Keratinocyte (primary cell): ENCODE data around the gene AVL9. TPM values are rescaled to one million over a fixed set of nuclear protein-coding genes. Genes with fewer than 3 reads are reported as not detected.

ENCODE experiments used
- DNase-seq: peaks from one replicate; pipeline ENCODE4 v3.0.0-alpha.2; 2011; ENCODE audit warnings: low read depth, missing footprints, low spot score
- FAIRE-seq: peaks from 2 replicates; lab custom pipeline; 2011; peaks lifted over from hg19 to GRCh38; lab: Jason Lieb, UNC
- H2AFZ ChIP-seq: 2 replicates; pipeline ENCODE4 v1.6.0; 2012; ENCODE audit warnings: low read length, control low read depth, inconsistent platforms; ENCODE audit not compliant: control insufficient read depth
- H3K27ac ChIP-seq: 2 replicates; pipeline ENCODE4 v1.5.1; 2011; ENCODE audit warnings: low read length; ENCODE audit not compliant: control insufficient read depth, insufficient read depth
- H3K27me3 ChIP-seq: 3 replicates; pipeline ENCODE4 v1.6.0; 2011; ENCODE audit warnings: low read length; ENCODE audit not compliant: control insufficient read depth, insufficient read depth; ENCODE audit errors: extremely low read depth
- H3K36me3 ChIP-seq, 2 experiments: 2 replicates in 1 of 2; 3 replicates in 1 of 2; pipeline ENCODE4 v1.5.1; 2011; ENCODE audit warnings: low read length in 2 of 2, mild to moderate bottlenecking in 1 of 2; ENCODE audit not compliant: control insufficient read depth in 2 of 2, insufficient read depth in 2 of 2; ENCODE audit errors: extremely low read depth in 1 of 2
- H3K4me1 ChIP-seq: 3 replicates; pipeline ENCODE4 v1.5.1; 2011; ENCODE audit warnings: low read length; ENCODE audit not compliant: control insufficient read depth, insufficient read depth; ENCODE audit errors: extremely low read depth
- H3K4me2 ChIP-seq: 3 replicates; pipeline ENCODE4 v1.6.0; 2011; ENCODE audit warnings: low read depth, low read length; ENCODE audit not compliant: control insufficient read depth, insufficient read depth; ENCODE audit errors: extremely low read depth
- H3K4me3 ChIP-seq, 3 experiments: fragments of 200-600 bp in 1 of 3; sonication (generic) in 1 of 3; 2 replicates in 2 of 3; 3 replicates in 1 of 3; pipeline ENCODE4 v1.5.1; 2011 to 2016; ENCODE audit warnings: low read length in 3 of 3, mild to moderate bottlenecking in 3 of 3, control low read depth in 2 of 3, inconsistent platforms in 1 of 3, low read depth in 1 of 3, mixed read lengths in 1 of 3, mixed run types in 1 of 3, moderate library complexity in 1 of 3; ENCODE audit not compliant: control insufficient read depth in 2 of 3, insufficient read depth in 2 of 3; ENCODE audit errors: extremely low read depth in 1 of 3
- H3K79me2 ChIP-seq: 2 replicates; pipeline ENCODE4 v1.6.0; 2012; ENCODE audit warnings: low read length; ENCODE audit not compliant: control insufficient read depth, insufficient read depth
- H3K9ac ChIP-seq: 3 replicates; pipeline ENCODE4 v1.6.0; 2011; ENCODE audit warnings: low read length; ENCODE audit not compliant: control insufficient read depth, insufficient read depth; ENCODE audit errors: extremely low read depth
- H3K9me1 ChIP-seq: 3 replicates; pipeline ENCODE4 v1.6.0; 2011; ENCODE audit warnings: low read length; ENCODE audit not compliant: control insufficient read depth, insufficient read depth; ENCODE audit errors: extremely low read depth
- H3K9me3 ChIP-seq: 2 replicates; pipeline ENCODE4 v1.5.1; 2012; ENCODE audit warnings: low read depth, low read length; ENCODE audit not compliant: control insufficient read depth
- H4K20me1 ChIP-seq: 3 replicates; pipeline ENCODE4 v1.6.0; 2011; ENCODE audit warnings: low read length; ENCODE audit not compliant: control insufficient read depth, insufficient read depth; ENCODE audit errors: extremely low read depth
- EZH2 ChIP-seq: IDR thresholded peaks from one replicate; pipeline ENCODE4 v1.6.1; 2012; ENCODE audit warnings: inconsistent platforms, mild to moderate bottlenecking, low read length, moderate library complexity
- dilution Hi-C: fragments of 300-500 bp; cut with MboI; formaldehyde crosslinking; loops from one replicate; pipeline ENCODE4 v1.7.0; 2020; ENCODE audit warnings: low sequenced_read_pairs; ENCODE audit not compliant: extremely low pct_ligation_motif_present
- polyA plus RNA-seq, 5 experiments: library from polyadenylated mRNA; depleted of rRNA in 3 of 5; stranded (reverse) in 3 of 5; stranded (forward) in 1 of 5; unstranded in 1 of 5; fragments of >200 nt; gene quantifications; 1 replicate in 1 of 5; 2 replicates in 3 of 5; 3 replicates in 1 of 5; pipeline versions ENCODE4 v1.2.1 to v1.2.3, GENCODE V29; 2011 to 2012; ENCODE audit warnings: missing spikeins in 2 of 5, low read depth in 1 of 5, low replicate concordance in 1 of 5
- TF ChIP-seq, protein P1 (sequence below), 3 experiments: IDR thresholded peaks in 1 of 3; conservative IDR thresholded peaks in 1 of 3; optimal IDR thresholded peaks in 1 of 3; 2 replicates in 2 of 3; 3 replicates in 1 of 3; pipeline versions ENCODE3 to v1.5.1; 2011; ENCODE audit warnings: low read length in 3 of 3, mild to moderate bottlenecking in 3 of 3, moderate library complexity in 2 of 3, control low read depth in 1 of 3, inconsistent platforms in 1 of 3; ENCODE audit not compliant: insufficient read depth in 2 of 3; ENCODE audit errors: extremely low read depth in 1 of 3

Gene AVL9
- polyA plus RNA-seq, 1 donor (not counting 4 experiments of a cell fraction or from before 2014, with no cell fraction given): 22.2 TPM

DNA sequence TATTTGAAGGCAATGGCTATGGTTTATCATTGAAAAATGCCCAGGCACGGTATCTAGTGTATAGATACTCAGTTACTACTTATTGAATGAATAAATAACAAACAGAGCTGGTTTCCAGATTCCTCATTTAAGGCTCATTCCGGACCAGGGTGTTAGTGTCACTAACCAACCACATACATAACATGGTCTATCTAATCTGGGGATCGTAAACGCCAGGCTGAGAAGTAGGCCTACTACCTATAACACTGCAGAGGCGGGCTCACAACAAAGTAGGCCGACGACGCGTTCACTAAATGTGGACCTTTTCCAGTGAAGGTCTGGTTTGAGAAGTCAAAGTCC is 5.5 kb upstream of the AVL9 start:
- Histone ChIP-seq H3K9me1 (no peaks in the 10 kb centered on the region), H3K4me1 (no peaks in the 10 kb centered on the region), H3K4me3 (peak overlapping the region; percentile 53 to 72 (median 71)), H3K9me3 (no peaks in the 10 kb centered on the region), H4K20me1 (no peaks in the 10 kb centered on the region), H3K36me3 (peaks cover 2 to 8% of the 10 kb centered on the region in 2 experiments), H3K4me2 (peak overlapping the region; percentile 77), H3K9ac (peak overlapping the region; percentile 86), H3K27me3 (no peaks in the 10 kb centered on the region), H2AFZ (peak overlapping the region; percentile 85), H3K79me2 (peaks cover 20% of the 10 kb centered on the region), H3K27ac (peak overlapping the region; percentile 81)
- FAIRE-seq (no peak), DNase-seq (no peak)
- dilution Hi-C loops: no loop called here
- TF ChIP-seq EZH2: no peak
- TF ChIP-seq, protein P1, sequence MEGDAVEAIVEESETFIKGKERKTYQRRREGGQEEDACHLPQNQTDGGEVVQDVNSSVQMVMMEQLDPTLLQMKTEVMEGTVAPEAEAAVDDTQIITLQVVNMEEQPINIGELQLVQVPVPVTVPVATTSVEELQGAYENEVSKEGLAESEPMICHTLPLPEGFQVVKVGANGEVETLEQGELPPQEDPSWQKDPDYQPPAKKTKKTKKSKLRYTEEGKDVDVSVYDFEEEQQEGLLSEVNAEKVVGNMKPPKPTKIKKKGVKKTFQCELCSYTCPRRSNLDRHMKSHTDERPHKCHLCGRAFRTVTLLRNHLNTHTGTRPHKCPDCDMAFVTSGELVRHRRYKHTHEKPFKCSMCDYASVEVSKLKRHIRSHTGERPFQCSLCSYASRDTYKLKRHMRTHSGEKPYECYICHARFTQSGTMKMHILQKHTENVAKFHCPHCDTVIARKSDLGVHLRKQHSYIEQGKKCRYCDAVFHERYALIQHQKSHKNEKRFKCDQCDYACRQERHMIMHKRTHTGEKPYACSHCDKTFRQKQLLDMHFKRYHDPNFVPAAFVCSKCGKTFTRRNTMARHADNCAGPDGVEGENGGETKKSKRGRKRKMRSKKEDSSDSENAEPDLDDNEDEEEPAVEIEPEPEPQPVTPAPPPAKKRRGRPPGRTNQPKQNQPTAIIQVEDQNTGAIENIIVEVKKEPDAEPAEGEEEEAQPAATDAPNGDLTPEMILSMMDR (optimal IDR thresholded peaks at IDR 0.05 in 1 of 3, IDR thresholded peaks at IDR 0.05 in 1 of 3, conservative IDR thresholded peaks at IDR 0.05 in 1 of 3; ENCODE audit: extremely low read depth in 1 of 3, insufficient read depth in 2 of 3, low read length in 3 of 3): no peak

DNA sequence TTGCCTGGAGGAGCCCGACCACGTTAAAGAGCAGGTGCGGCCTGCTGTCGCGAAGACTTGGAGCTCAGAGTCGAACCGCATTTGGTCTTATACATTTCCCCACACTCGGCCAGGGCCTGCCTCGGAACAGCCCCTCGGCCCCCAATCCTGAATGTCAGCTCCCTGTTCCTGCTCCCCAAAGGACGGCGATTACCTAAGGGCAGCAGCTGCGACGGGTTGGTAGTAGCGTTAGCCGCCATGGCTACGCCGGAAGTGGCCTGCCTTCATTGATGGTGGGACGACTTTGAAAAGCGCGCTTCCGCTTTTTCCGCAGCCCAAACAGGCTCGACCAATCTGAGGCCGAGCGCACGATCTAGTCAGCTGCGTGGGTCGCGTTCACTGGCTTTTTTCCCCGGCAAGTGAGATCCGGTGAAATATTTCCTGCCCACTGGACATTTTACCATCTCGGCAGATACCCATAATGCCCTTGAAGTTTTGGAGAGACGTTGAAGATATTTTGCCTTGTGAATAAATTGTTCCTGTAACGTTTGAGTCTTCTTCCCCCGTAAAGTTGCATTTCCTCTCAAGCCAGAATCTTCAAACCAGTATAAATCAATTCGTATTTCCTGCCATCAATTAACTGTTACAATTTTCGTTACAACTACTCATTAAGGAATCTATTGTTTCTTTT is 5.0 kb upstream of the AVL9 start, which contains the start of gene LSM5:
TSS of gene LSM5 (minus strand) at position 254 of the 670 bp plus-strand sequence. CDS start at position 239, 15 bp downstream.
- FAIRE-seq: peak; percentile 71

More for the DNA sequence above, 5.0 kb upstream of the AVL9 start, which contains the start of gene LSM5:
- dilution Hi-C loops: no loop called here
- no peak for TF ChIP-seq EZH2
- TF ChIP-seq, protein P1 (optimal IDR thresholded peaks at IDR 0.05 in 1 of 3, IDR thresholded peaks at IDR 0.05 in 1 of 3, conservative IDR thresholded peaks at IDR 0.05 in 1 of 3; ENCODE audit: extremely low read depth in 1 of 3, insufficient read depth in 2 of 3, low read length in 3 of 3): no peak
- peak within 1 kb of the TSS; percentile 81 for H3K27ac ChIP-seq
- no peak for DNase-seq
- H2AFZ ChIP-seq: peak within 1 kb of the TSS; percentile 91
- no peaks in the 10 kb centered on the region for H3K9me3 ChIP-seq
- H3K4me2 ChIP-seq: peak within 1 kb of the TSS; percentile 77
- H3K36me3 ChIP-seq: peaks cover 2 to 8% of the 10 kb centered on the region in 2 experiments
- H3K27me3 ChIP-seq: no peaks in the 10 kb centered on the region
- no peaks in the 10 kb centered on the region for H3K4me1 ChIP-seq
- peak within 1 kb of the TSS; percentile 53 to 72 (median 71) for H3K4me3 ChIP-seq
- peak within 1 kb of the TSS; percentile 86 for H3K9ac ChIP-seq
- H3K9me1 ChIP-seq: no peaks in the 10 kb centered on the region
- H3K79me2 ChIP-seq: peaks cover 20% of the 10 kb centered on the region
- H4K20me1 ChIP-seq: no peaks in the 10 kb centered on the region
